IgD-negative memory B cell (primary cell): ENCODE measurements around the gene CDADC1. TPM values are rescaled to one million over a fixed set of nuclear protein-coding genes. Genes with fewer than 3 reads are reported as not detected.

Experiments used
- H3K27ac Mint-ChIP-seq, 3 donors: one replicate each; pipeline ENCODE4 v1.8.0; 2020 to 2022; ENCODE audit warnings: mild to moderate bottlenecking in 3 of 3, mixed read lengths in 3 of 3, moderate library complexity in 1 of 3
- H3K27me3 Mint-ChIP-seq: one replicate; pipeline ENCODE4 v1.8.0; 2021; ENCODE audit warnings: mixed read lengths
- H3K36me3 Mint-ChIP-seq: one replicate; pipeline ENCODE4 v1.8.0; 2020; ENCODE audit warnings: mild to moderate bottlenecking, mixed read lengths
- H3K4me1 Mint-ChIP-seq, 3 donors: one replicate each; pipeline ENCODE4 v1.8.0; 2020 to 2022; ENCODE audit warnings: mixed read lengths in 3 of 3, mild to moderate bottlenecking in 1 of 3
- H3K4me3 Mint-ChIP-seq, 4 donors: one replicate each; pipeline ENCODE4 v1.8.0; 2020 to 2022; ENCODE audit warnings: mild to moderate bottlenecking in 4 of 4, mixed read lengths in 4 of 4, moderate library complexity in 3 of 4
- H3K9me3 Mint-ChIP-seq, 3 donors: one replicate each; pipeline ENCODE4 v1.8.0; 2020 to 2021; ENCODE audit warnings: mixed read lengths in 3 of 3, mild to moderate bottlenecking in 1 of 3
- polyA plus RNA-seq: library from polyadenylated mRNA; unstranded; fragments of 300-500 nt; fragmentation: Illumina TruSeq; gene quantifications from one replicate; pipeline ENCODE4 v1.2.3, GENCODE V29; 2021

Gene CDADC1
- polyA plus RNA-seq, 1 donor from 2014 or later: 6.7 TPM

DNA sequence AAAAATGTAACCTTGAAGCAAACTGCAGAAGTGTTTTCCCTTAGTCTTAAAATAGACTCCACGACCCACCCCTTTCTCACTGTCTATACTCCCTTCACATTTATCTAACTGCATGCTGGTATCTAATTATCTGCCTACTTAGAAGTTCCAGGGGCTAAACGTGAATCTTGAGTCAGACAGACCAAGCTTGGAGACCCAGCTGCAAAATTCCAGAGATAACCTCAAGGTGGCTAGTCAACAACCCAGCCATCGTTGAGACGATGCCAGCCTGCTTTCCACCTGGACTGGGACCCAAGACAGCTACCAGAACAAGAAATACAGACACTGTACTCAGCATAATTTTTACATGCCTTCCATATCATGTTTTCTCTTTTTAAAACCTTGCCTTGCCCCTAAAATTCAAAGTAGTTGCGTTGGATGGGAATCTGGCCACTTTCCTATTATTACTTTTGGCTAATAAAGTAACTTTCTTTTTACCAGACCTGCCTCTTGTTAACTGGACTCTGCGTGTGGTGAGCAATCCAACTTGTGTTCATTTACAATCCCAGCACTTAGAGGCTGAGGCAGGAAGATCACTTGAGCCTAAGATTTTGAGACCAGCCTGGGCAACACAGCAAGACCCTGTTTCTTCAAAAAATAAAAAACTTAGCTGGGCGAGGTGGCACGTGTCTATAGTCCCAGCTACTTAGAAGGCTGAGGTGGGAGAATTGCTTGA is 82.3 kb downstream of the CDADC1 start:
- H3K27me3 Mint-ChIP-seq: no peaks in the 10 kb centered on the region
- H3K36me3 Mint-ChIP-seq: peaks cover 3% of the 10 kb centered on the region
- peaks cover 0 to 1% (median 0%) of the 10 kb centered on the region in 3 donors for H3K9me3 Mint-ChIP-seq
- no peak overlapping the region for H3K27ac Mint-ChIP-seq
- no peaks in the 10 kb centered on the region for H3K4me1 Mint-ChIP-seq
- no peak overlapping the region for H3K4me3 Mint-ChIP-seq

GRCh38 chr13:49330546-49330864 is 82.8 kb downstream of the CDADC1 start:
- peaks cover 0 to 1% (median 0%) of the 10 kb centered on the region in 3 donors for H3K9me3 Mint-ChIP-seq
- H3K27me3 Mint-ChIP-seq: no peaks in the 10 kb centered on the region
- H3K36me3 Mint-ChIP-seq: peaks cover 3% of the 10 kb centered on the region
- H3K4me3 Mint-ChIP-seq: no peak overlapping the region
- H3K4me1 Mint-ChIP-seq: no peaks in the 10 kb centered on the region
- no peak overlapping the region for H3K27ac Mint-ChIP-seq

DNA sequence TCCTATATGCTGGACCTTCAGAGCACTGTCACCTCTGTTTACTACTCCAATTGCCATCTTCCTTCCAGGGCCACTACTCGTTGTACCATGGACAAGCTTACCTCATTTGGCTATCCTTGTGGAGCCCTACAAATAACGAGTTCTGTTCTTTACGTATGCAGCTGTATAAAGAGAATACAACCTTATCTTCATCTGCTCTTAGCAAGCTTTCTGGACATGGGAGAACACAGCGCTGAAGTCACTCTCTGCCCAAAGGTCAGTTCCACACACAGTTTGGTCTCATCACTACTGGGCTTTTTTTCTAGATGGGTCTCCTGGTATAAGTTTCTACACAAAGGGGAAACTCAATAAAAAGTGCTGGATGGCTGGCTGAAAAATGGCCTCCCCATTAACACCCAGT is 88.9 kb downstream of the CDADC1 start:
- Mint-ChIP-seq H3K27ac (peak overlapping the region in 1 of 3 donors; percentile 90), H3K27me3 (no peaks in the 10 kb centered on the region), H3K4me3 (no peak overlapping the region), H3K36me3 (no peaks in the 10 kb centered on the region), H3K4me1 (no peaks in the 10 kb centered on the region), H3K9me3 (peaks cover 0 to 1% (median 0%) of the 10 kb centered on the region in 3 donors)

DNA sequence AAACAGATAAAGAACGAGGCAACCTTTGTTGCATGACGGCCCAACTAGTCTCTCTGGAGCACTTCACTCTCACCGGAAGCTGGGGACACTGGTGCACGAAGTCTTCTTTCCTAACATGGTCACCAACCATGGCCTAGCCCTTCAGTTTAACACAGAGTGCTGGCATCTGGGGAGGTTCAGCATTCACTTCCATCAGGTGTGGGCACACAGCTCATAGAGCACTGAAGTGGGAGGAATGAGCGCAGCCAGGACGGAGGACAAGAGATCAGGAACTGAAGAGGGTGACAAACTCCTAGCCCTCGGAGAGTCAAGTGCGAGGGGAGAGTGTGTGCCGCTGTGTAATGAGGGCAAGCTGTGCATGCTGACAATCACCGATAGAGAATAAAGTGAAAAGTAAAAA is 92.4 kb downstream of the CDADC1 start:
- Mint-ChIP-seq H3K27me3 (no peaks in the 10 kb centered on the region), H3K27ac (no peak overlapping the region), H3K4me1 (no peaks in the 10 kb centered on the region), H3K9me3 (no peaks in the 10 kb centered on the region), H3K36me3 (peaks cover 4% of the 10 kb centered on the region), H3K4me3 (no peak overlapping the region)

GRCh38 chr13:49341517-49341916 is 93.8 kb downstream of the CDADC1 start:
- Mint-ChIP-seq H3K27me3 (no peaks in the 10 kb centered on the region), H3K9me3 (no peaks in the 10 kb centered on the region), H3K4me3 (no peak overlapping the region)

GRCh38 chr13:49341941-49342340 is 94.2 kb downstream of the CDADC1 start:
- H3K27ac Mint-ChIP-seq: no peak overlapping the region
- no peaks in the 10 kb centered on the region for H3K4me1 Mint-ChIP-seq
- no peak overlapping the region for H3K4me3 Mint-ChIP-seq
- no peaks in the 10 kb centered on the region for H3K9me3 Mint-ChIP-seq
- no peaks in the 10 kb centered on the region for H3K27me3 Mint-ChIP-seq
- H3K36me3 Mint-ChIP-seq: peaks cover 4% of the 10 kb centered on the region

More at GRCh38 chr13:49341517-49341916, 93.8 kb downstream of the CDADC1 start:
- no peak overlapping the region for H3K27ac Mint-ChIP-seq
- H3K4me1 Mint-ChIP-seq: no peaks in the 10 kb centered on the region
- H3K36me3 Mint-ChIP-seq: peaks cover 4% of the 10 kb centered on the region

- H3K27ac Mint-ChIP-seq: no peak overlapping the region
- no peaks in the 10 kb centered on the region for H3K9me3 Mint-ChIP-seq
- no peak overlapping the region for H3K4me3 Mint-ChIP-seq
- no peaks in the 10 kb centered on the region for H3K27me3 Mint-ChIP-seq
- peaks cover 4% of the 10 kb centered on the region for H3K36me3 Mint-ChIP-seq
- H3K4me1 Mint-ChIP-seq: no peaks in the 10 kb centered on the region
These were observed 94.7 kb downstream of the CDADC1 start for GRCh38 chr13:49342454-49342853.

Other genes with a start within 250 kb of the CDADC1 start
- gene MLNR, start 27.6 kb upstream of the CDADC1 start, polyA plus RNA-seq: not detected
- gene CAB39L, start 196.1 kb downstream of the CDADC1 start, polyA plus RNA-seq: 1.7 TPM
- gene SETDB2, start 196.3 kb downstream of the CDADC1 start, polyA plus RNA-seq: 15.0 TPM
- gene PHF11, start 248.0 kb downstream of the CDADC1 start, polyA plus RNA-seq: 70.1 TPM